DMS153 treated with DMSO at 0.1 percent for 48 hours (cell line): ENCODE measurements around the gene LHX4.

ENCODE experiments used
- DNase-seq: peaks from one replicate; lab custom pipeline; 2025; ENCODE audit not compliant: unreplicated experiment; lab: John Stamatoyannopoulos, UW

Gene LHX4

GRCh38 chr1:180224902-180225301 is 5.2 kb upstream of the LHX4 start:
- DNase-seq: no peak

- no peak for DNase-seq
Observed at GRCh38 chr1:180225403-180225802, 4.7 kb upstream of the LHX4 start.

GRCh38 chr1:180227861-180228647 is 2.0 kb upstream of the LHX4 start:
- no peak for DNase-seq

GRCh38 chr1:180228648-180229482 is 1.2 kb upstream of the LHX4 start:
- peak; percentile 28 for DNase-seq

GRCh38 chr1:180230416-180230790 is 339 bp downstream of the LHX4 start:
- no peak for DNase-seq

GRCh38 chr1:180230791-180231505 is 884 bp downstream of the LHX4 start:
- DNase-seq: no peak

GRCh38 chr1:180231506-180231921 is 1.4 kb downstream of the LHX4 start:
- peak; percentile 22 for DNase-seq

- DNase-seq: no peak
Observed at GRCh38 chr1:180231936-180232335, 1.9 kb downstream of the LHX4 start.

GRCh38 chr1:180232521-180233043 is 2.5 kb downstream of the LHX4 start:
- DNase-seq: no peak

GRCh38 chr1:180233191-180234011 is 3.3 kb downstream of the LHX4 start:
- no peak for DNase-seq

GRCh38 chr1:180234369-180235076 is 4.5 kb downstream of the LHX4 start:
- no peak for DNase-seq

GRCh38 chr1:180235077-180235501 is 5.0 kb downstream of the LHX4 start:
- no peak for DNase-seq

GRCh38 chr1:180235502-180236239 is 5.6 kb downstream of the LHX4 start:
- DNase-seq: no peak

- DNase-seq: no peak
Observed at GRCh38 chr1:180236698-180237509, 6.8 kb downstream of the LHX4 start.

GRCh38 chr1:180237869-180238476 is 7.9 kb downstream of the LHX4 start:
- DNase-seq: no peak

GRCh38 chr1:180238675-180239074 is 8.6 kb downstream of the LHX4 start:
- no peak for DNase-seq

- no peak for DNase-seq
Observed at GRCh38 chr1:180239145-180240096, 9.4 kb downstream of the LHX4 start.
